Fibroblast of skin of scalp (primary cell): ENCODE data around the gene SV2A.
A peak's percentile ranks its signal among the peaks of the same experiment; 100 is the strongest.
"Not testable (repeated sequence)": the region's sequence is repeated elsewhere in the genome, so short reads cannot be mapped to it uniquely, and the experiment has no call there.

ENCODE experiments used
- DNase-seq: peaks from one replicate; pipeline ENCODE4 v3.0.0-alpha.2; 2013

Gene SV2A

DNA sequence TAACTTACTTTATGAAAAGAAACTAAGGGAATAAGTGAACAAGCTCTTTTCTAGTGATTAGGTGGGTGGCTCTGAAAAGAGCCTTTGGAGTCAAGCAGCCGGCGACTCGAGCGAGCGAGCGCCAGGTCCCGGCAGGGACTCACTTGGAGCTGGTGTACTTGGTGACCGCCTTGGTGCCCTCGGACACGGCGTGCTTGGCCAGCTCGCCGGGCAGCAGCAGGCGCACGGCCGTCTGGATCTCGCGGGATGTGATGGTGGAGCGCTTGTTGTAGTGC is 31.6 kb downstream of the SV2A start:
- DNase-seq, result peak; percentile 25

- peak; percentile 94 for DNase-seq
Observed at GRCh38 chr1:149885339-149886120, 32.1 kb downstream of the SV2A start.

GRCh38 chr1:149884433-149885338 is 33.0 kb downstream of the SV2A start:
- peak; percentile 28 for DNase-seq

DNA sequence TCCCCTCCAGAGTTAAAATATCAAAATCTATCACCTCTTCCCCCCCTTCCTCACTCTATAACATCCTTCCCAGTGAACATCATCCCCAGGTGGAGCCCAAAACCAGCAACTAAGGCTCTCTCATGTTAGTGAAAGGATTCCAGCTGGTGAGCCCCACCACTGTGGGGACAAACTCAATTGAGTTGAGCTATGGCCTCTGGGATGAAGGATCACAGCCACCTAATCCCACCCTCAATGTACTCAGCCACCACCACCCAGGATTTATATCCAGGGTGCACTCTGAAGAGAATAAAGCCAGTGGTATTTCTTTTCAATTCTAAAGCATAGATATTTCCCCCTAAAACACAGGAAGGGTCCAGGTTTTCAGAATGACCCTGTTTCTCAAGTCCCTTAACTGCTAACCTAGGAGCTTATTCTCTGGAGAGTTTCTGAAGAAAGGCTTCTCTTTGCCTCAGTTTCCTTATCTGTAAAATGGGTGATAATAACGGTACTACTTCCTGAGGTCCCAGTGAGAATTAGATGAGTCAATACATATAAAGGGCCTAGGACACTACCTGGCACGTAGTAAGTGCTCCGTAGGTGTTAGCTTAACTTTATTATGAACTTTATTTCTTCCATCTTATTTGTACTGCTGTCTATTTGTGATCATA is 33.9 kb downstream of the SV2A start:
- no peak for DNase-seq

- DNase-seq, result no peak
Observed at GRCh38 chr1:149881876-149882275, 35.8 kb downstream of the SV2A start.

GRCh38 chr1:149879556-149879955 is 38.1 kb downstream of the SV2A start:
- no peak for DNase-seq

DNA sequence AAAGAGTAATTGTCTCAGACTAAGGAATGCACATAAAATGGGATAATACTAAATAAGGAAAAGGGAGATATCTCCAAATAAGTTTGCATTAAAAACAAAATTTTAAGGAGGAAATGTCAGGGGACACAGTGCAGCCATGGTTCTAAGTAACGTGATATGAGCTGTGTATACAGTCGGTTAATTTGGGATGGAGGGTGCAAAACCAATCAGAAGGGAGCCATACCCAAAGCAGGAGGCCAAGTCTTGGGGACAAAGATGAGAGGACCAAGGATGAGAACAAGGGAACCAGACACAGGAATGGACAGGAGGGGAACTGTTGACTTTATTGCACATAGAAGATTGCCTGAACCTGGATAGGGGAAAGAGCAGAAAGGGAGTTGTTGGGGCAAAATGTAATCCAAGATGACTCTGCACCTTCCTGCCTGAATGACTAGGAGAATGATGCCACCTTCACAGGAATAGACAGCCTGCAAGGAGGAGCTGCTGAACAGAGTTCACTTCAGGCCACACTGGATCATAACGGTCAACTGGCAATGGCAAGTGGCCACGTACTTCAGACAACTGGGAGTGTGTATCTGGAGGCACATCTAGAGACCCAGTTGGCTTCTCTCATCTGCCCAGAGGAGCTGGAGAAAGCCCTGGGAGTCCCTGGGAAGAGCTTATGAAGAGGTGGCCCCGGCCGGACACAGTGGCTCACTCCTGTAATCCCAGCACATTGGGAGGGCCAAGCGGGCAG is 40.3 kb downstream of the SV2A start:
- DNase-seq, result no peak

DNA sequence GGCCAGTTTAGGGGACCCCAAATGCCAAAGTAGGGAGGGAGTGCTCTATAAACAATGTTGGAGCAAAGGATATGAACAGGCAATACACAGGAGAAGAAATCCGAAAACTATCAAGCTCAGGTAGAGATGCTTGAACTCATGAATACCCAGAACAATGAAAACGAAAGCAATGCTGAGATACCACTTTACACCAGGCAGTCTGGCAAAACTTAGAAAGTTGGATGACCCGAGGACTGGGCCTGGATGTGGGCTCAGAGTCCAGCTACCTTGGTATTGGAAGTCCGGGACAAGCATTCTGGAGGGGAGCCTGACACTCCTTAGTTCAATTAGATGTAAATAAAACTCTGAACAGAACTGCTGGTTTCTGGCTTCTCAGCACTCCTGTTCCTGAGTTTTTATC is 44.6 kb downstream of the SV2A start:
- not testable (repeated sequence) for DNase-seq

- not testable (repeated sequence) for DNase-seq
Observed at GRCh38 chr1:149866887-149867286, 50.8 kb downstream of the SV2A start.

DNA sequence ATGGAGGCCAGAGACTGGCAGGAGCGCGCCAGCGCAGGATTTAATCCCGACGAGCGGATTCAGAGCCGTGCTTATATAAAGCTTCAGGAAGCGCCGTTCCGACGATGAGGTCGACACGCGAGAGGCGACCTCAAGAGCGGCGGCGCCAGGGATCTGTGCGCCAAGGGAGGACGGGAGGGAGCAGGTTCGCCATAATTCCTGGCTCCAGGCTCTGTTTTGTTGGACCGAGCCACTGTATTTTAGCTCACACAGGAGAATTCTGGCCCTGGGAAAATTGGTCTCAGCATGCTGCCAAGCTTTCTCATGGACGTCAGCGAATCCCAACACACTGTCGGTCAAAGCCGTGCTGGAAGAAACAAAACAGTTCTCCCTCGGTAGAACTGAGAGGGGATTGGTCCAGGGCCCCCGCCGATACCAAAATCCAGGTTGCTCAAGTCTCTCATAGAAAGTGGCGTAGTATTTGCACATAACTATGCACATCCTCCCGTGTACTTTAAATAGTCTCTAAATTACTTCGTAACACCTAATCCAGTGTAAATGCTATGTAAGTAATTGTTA is 56.1 kb downstream of the SV2A start:
- DNase-seq, result not testable (repeated sequence)

DNA sequence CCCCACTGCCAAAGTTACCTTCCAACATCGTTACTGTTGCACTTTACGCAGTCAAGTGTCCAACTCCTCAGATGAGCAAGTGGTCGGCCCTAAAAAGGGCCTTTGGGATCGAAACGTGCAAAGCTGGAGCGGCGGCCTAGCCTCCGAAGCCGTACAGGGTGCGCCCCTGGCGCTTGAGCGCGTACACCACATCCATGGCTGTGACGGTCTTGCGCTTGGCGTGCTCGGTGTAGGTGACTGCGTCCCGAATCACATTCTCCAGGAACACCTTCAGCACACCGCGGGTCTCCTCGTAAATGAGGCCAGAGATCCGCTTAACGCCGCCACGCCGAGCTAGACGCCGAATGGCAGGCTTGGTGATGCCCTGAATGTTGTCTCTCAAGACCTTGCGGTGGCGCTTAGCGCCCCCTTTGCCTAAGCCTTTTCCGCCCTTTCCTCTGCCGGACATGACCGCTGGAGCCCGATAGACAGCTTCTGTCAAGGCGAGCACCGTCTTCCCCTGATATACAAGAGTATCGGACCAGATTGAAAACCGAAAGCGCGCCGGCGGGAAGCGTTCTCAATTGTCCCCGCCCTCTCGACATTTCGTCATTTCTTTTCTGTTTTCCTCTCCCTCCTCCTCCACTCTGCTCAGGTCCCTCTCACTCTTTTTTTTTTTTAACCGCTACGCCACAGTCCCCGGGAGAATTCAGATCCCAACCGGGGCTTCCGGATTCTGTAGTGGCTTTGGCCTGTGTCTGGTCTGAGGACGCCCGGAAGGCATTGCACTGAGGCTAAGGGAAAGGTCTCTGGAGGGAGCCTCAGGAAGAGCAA is 56.8 kb downstream of the SV2A start:
- not testable (repeated sequence) for DNase-seq

- not testable (repeated sequence) for DNase-seq
Observed at GRCh38 chr1:149860271-149860670, 57.4 kb downstream of the SV2A start.
